HepG2 (cell line): ENCODE measurements around the gene STRIP1. TPM values are rescaled to one million over a fixed set of nuclear protein-coding genes. Genes with fewer than 3 reads are reported as not detected.
"Not testable (repeated sequence)": the region's sequence is repeated elsewhere in the genome, so short reads cannot be mapped to it uniquely, and the experiment has no call there.

ENCODE experiments used
- ATAC-seq: fragments of 200-7000 bp; cut with Tn5 transposase; 3 replicates; pipeline ENCODE4 v1.9.1; 2020; ENCODE audit warnings: mild to moderate bottlenecking, moderate library complexity
- BruUV-seq: library from RNA; stranded (reverse); fragments of 400-500 nt; replicated peaks from 2 replicates; lab custom pipeline; 2021; lab: Mats Ljungman, UMichigan
- CTCF ChIA-PET: fragments of 300-600 bp; formaldehyde crosslinking; extraction: SDS; loops from one replicate; lab custom pipeline; 2021; ENCODE audit warnings: low total read pairs, inconsistent platforms, low intra/inter-chr PET ratio; lab: Yijun Ruan, JAX
- POLR2A ChIA-PET: fragments of 350-600 bp; sonication (Branson Sonifier 250); formaldehyde crosslinking; loops from one replicate; lab custom pipeline; 2020; ENCODE audit warnings: antibody characterized with exemption, inconsistent platforms; lab: Yijun Ruan, JAX
- DNase-seq: peaks from one replicate; pipeline ENCODE4 v3.0.0-alpha.2; 2015; ENCODE audit warnings: low spot score
- FAIRE-seq: peaks from 3 replicates; lab custom pipeline; 2011; peaks lifted over from hg19 to GRCh38; lab: Jason Lieb, UNC
- H2AFZ ChIP-seq: one replicate; pipeline ENCODE4 v1.6.1; 2011; ENCODE audit warnings: low read length, inconsistent platforms
- H3K27ac ChIP-seq: fragments of 300-600 bp; 3 replicates; pipeline ENCODE4 v1.8.0; 2011; ENCODE audit warnings: mixed run types, mild to moderate bottlenecking, mixed read lengths, low read length, inconsistent platforms; ENCODE audit not compliant: insufficient read depth; ENCODE audit errors: extremely low read length
- H3K27me3 ChIP-seq, 2 experiments: fragments of 200-600 bp in 1 of 2; 2 replicates in 1 of 2; 3 replicates in 1 of 2; pipeline versions ENCODE4 v1.6.0 to v1.8.0; 2011; ENCODE audit warnings: low read length in 2 of 2, mild to moderate bottlenecking in 2 of 2, moderate library complexity in 2 of 2, inconsistent platforms in 1 of 2; ENCODE audit not compliant: insufficient read depth in 2 of 2, control insufficient read depth in 1 of 2
- H3K36me3 ChIP-seq, 2 experiments: fragments of 200-600 bp in 1 of 2; replicated peaks in 1 of 2; 2 replicates in 1 of 2; 3 replicates in 1 of 2; pipeline versions ENCODE4 v1.5.1 to v1.8.0; 2011; ENCODE audit warnings: low read length in 2 of 2, inconsistent platforms in 1 of 2; ENCODE audit not compliant: insufficient read depth in 2 of 2, control insufficient read depth in 1 of 2
- H3K4me1 ChIP-seq: 2 replicates; pipeline ENCODE4 v1.5.1; 2012; ENCODE audit warnings: low read length, inconsistent platforms; ENCODE audit not compliant: insufficient read depth
- H3K4me2 ChIP-seq: 2 replicates; pipeline ENCODE4 v1.6.0; 2011; ENCODE audit warnings: low read depth, low read length, inconsistent platforms
- H3K4me3 ChIP-seq, 3 experiments: fragments of 200-600 bp in 1 of 3; sonication (generic), shearing (Covaris generic) in 1 of 3; replicated peaks in 1 of 3; 2 replicates each; pipeline ENCODE4 v1.5.1; 2011 to 2016; ENCODE audit warnings: low read length in 3 of 3, inconsistent platforms in 2 of 3, low read depth in 2 of 3, mild to moderate bottlenecking in 2 of 3, control low read depth in 1 of 3, mixed read lengths in 1 of 3; ENCODE audit not compliant: insufficient read depth in 1 of 3
- H3K79me2 ChIP-seq: one replicate; pipeline ENCODE4 v1.6.1; 2011; ENCODE audit warnings: low read length, inconsistent platforms; ENCODE audit not compliant: insufficient read depth
- H3K9ac ChIP-seq: 2 replicates; pipeline ENCODE4 v1.6.0; 2011; ENCODE audit warnings: mild to moderate bottlenecking, low read depth, low read length, inconsistent platforms; ENCODE audit not compliant: insufficient read depth
- H3K9me3 ChIP-seq: 2 replicates; pipeline ENCODE4 v1.5.1; 2012; ENCODE audit warnings: mild to moderate bottlenecking, low read length
- H4K20me1 ChIP-seq: 2 replicates; pipeline ENCODE4 v1.6.0; 2011; ENCODE audit warnings: inconsistent platforms, mild to moderate bottlenecking, low read length, moderate library complexity; ENCODE audit not compliant: insufficient read depth
- CREB3 ChIP-seq: sonication (generic); formaldehyde crosslinking; IDR thresholded peaks from 2 replicates; pipeline ENCODE4 v1.5.0; 2020; ENCODE audit warnings: missing genetic modification reagents
- MBNL3 ChIP-seq: fragments of 250-450 bp; sonication (Bioruptor Pico); conservative IDR thresholded peaks from 2 replicates; pipeline ENCODE4 v1.8.0; 2022; ENCODE audit warnings: mild to moderate bottlenecking, inconsistent platforms
- ZNF629 ChIP-seq: sonication (generic); formaldehyde crosslinking; conservative IDR thresholded peaks from 2 replicates; pipeline ENCODE4 v1.5.0; 2020; ENCODE audit warnings: missing genetic modification reagents
- WGBS: methylation state at CpG from one replicate; pipeline ENCODE4 v1.1.6; 2017; ENCODE audit warnings: low lambda C conversion rate; 5-methylcytosine and 5-hydroxymethylcytosine counted together
- in situ Hi-C: cut with HindIII; loops from 2 replicates; pipeline ENCODE4 v1.10.0; 2017; ENCODE audit warnings: low pct_unique_long_range_greater_than_20kb; ENCODE audit not compliant: extremely low pct_ligation_motif_present
- intact Hi-C: fragments of 100-400 bp; cut with micrococcal nuclease; formaldehyde crosslinking; loops from one replicate; pipeline ENCODE4 v1.10.0; 2022; ENCODE audit not compliant: unreplicated experiment
- polyA plus RNA-seq, 8 experiments: library from polyadenylated mRNA; depleted of rRNA in 3 of 8; stranded (reverse) in 7 of 8; unstranded in 1 of 8; fragments of >200 nt; fragmentation: Illumina TruSeq in 4 of 8; extraction: Trizol in 4 of 8; gene quantifications; 2 replicates each; pipeline versions ENCODE4 v1.2.1 to v1.2.3, GENCODE V29; 2011 to 2016; ENCODE audit warnings: low read depth in 4 of 8, missing spikeins in 1 of 8, mixed read lengths in 1 of 8; ENCODE audit not compliant: insufficient read depth in 1 of 8
- total RNA-seq, 5 experiments: library from RNA; depleted of rRNA; stranded (reverse); fragments of >200 nt; fragmentation: Illumina TruSeq; extraction: Trizol; gene quantifications; 2 replicates each; pipeline ENCODE4 v1.2.3, GENCODE V29; 2016; ENCODE audit warnings: low read depth in 1 of 5

STRIP1 gene
- total and polyA plus RNA-seq, 2 of the 13 experiments (the other 11 are each of a cell fraction or from before 2014, with no cell fraction given): 20.9 to 27.9 TPM

GRCh38 chr1:110074166-110074565, 39.7 kb downstream of the STRIP1 start (continued):
- no peak for TF ChIP-seq CREB3 (CRISPR knock-in tag)

DNA sequence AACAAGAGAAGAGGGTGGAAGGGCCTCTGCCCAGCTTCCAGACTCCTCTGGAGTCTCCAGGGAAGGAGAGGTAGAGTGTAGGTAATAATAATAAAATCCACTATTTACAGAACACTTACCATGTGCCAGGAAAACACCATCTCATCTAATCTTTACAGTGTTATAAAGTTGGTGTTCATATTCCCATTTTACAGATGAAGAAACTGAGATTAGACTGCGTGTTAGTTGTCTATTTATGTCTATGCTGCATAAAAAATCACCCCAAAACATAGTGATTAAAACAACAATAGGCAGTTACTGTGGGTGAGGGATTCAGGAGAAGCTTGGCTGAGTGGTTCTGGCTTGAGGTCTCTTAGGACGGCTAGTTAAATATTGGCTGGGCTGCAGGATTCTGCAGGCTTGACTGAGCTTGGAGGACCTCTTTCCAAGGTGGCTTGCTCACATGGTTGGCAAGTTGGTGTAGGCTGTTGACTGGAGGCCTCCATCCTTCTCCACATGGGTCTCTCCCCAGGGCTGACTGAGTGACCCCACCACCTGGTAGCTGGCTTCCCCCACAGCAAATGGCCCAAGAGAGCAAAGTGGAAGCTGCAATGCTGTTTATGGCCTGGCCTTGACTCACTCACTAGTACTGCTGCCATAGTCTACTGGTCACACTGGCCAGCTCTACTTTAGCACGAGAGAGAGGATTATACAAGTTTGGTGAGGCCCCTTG, 42.5 kb downstream of the STRIP1 start:
- no peak overlapping the region for H3K27ac ChIP-seq
- H3K4me3 ChIP-seq: no peak overlapping the region
- TF ChIP-seq MBNL3 (no peak), ZNF629 (CRISPR knock-in tag) (peak; percentile 61)
- TF ChIP-seq, all 625 proteins: peak for 1
- H3K9me3 ChIP-seq: no peaks in the 10 kb centered on the region
- no peak for ATAC-seq
- DNase-seq: no peak
- H3K36me3 ChIP-seq: no peaks in the 10 kb centered on the region
- H3K4me2 ChIP-seq: no peak overlapping the region
- no peak overlapping the region for H3K9ac ChIP-seq
- ChIA-PET POLR2A (interaction anchor here (1.0 kb wide), 1 partner anchor 14 kb away, joined by 3 read pairs; no protein-coding TSS in a partner anchor), CTCF (no interaction called here)
- in situ Hi-C loops: no loop called here
- no peaks in the 10 kb centered on the region for H3K4me1 ChIP-seq
- no peak for FAIRE-seq
- no TSS peak for BruUV-seq
- WGBS: 8% methylated on average over 3 of the region's 3 CpGs
- H3K79me2 ChIP-seq: no peaks in the 10 kb centered on the region
- peaks cover 1 to 15% of the 10 kb centered on the region in 2 experiments; a peak in 3 of 5 replicates for H3K27me3 ChIP-seq
- intact Hi-C loops: no loop called here
- no peak overlapping the region for H2AFZ ChIP-seq
- H4K20me1 ChIP-seq: no peaks in the 10 kb centered on the region

DNA sequence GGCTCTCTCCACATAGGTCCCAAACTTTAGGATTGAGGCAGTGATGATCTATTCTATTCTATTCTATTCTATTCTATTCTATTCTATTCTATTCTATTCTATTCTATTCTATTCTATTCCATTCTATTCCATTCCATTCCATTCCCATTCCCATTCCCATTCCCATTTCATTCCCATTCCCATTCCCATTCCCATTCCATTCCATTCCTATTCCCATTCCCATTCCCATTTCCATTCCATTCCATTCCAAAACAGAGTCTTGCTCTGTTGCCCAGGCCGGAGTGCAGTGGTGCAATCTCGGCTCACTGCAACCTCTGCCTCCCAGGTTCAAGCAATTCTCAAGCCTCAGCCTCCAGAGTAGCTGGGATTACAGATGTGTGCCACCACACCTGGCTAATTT, 45.6 kb downstream of the STRIP1 start:
- H4K20me1 ChIP-seq, POLR2A ChIA-PET, H3K9me3 ChIP-seq, in situ Hi-C loops, H3K4me3 ChIP-seq, H3K4me2 ChIP-seq, intact Hi-C loops, H3K4me1 ChIP-seq, FAIRE-seq, BruUV-seq, DNase-seq, H3K36me3 ChIP-seq, H2AFZ ChIP-seq, CTCF ChIA-PET, H3K9ac ChIP-seq, H3K27ac ChIP-seq, H3K79me2 ChIP-seq, ATAC-seq: not testable (repeated sequence)
- WGBS: 21% methylated on average over 2 of the region's 2 CpGs
- H3K27me3 ChIP-seq: peaks cover 1 to 28% of the 10 kb centered on the region in 2 experiments; a peak in 4 of 5 replicates
